Body of pancreas (tissue), 4 donors: Measurements from ENCODE around the gene OR4D1. TPM values are rescaled to one million over a fixed set of nuclear protein-coding genes. Genes with fewer than 3 reads are reported as not detected.
A peak's percentile ranks its signal among the peaks of the same experiment; 100 is the strongest.

Experiments used
- ATAC-seq: fragments of 150-250 bp; one replicate; pipeline ENCODE4 v1.9.1; 2016
- DNase-seq, 4 donors: peaks; one replicate each; pipeline ENCODE4 v3.0.0-alpha.2; 2019
- H3K27ac ChIP-seq, 4 donors: fragments of 200-600 bp; sonication (generic); 1 replicate in 3 of 4; 2 replicates in 1 of 4; pipeline versions ENCODE4 v1.5.1 to v1.6.1; 2016 to 2019; ENCODE audit warnings: mild to moderate bottlenecking in 1 of 4, mixed read lengths in 1 of 4, moderate library complexity in 1 of 4
- H3K27me3 ChIP-seq, 2 donors: fragments of 200-600 bp; sonication (generic); one replicate each; pipeline ENCODE4 v1.6.0; 2016; ENCODE audit warnings: mild to moderate bottlenecking in 1 of 2
- H3K36me3 ChIP-seq, 2 donors: fragments of 200-600 bp; sonication (generic); replicated peaks in 1 of 2; 2 replicates each; pipeline ENCODE4 v1.5.1; 2016; ENCODE audit warnings: low read depth in 2 of 2; ENCODE audit not compliant: insufficient read depth in 1 of 2
- H3K4me1 ChIP-seq: fragments of 200-600 bp; sonication (generic); one replicate; pipeline ENCODE4 v1.6.0; 2016
- H3K4me3 ChIP-seq, 2 donors: fragments of 200-600 bp; sonication (generic); 1 replicate in 1 of 2; 2 replicates in 1 of 2; pipeline ENCODE4 v1.5.1; 2016 to 2019
- H3K9me3 ChIP-seq, 3 donors: fragments of 200-600 bp; sonication (generic); 1 replicate in 2 of 3; 2 replicates in 1 of 3; pipeline ENCODE4 v1.5.1; 2016
- CTCF ChIP-seq, 7 experiments: fragments of 450-650 bp in 4 of 7; fragments of 200-600 bp in 3 of 7; sonication (generic) in 3 of 7; IDR thresholded peaks; one replicate each; pipeline ENCODE4 v1.5.1; 2016 to 2019; ENCODE audit warnings: antibody characterized with exemption in 7 of 7
- POLR2A ChIP-seq, 3 donors: fragments of 450-650 bp; IDR thresholded peaks; one replicate each; pipeline ENCODE4 v1.6.1; 2016; ENCODE audit warnings: antibody characterized with exemption in 3 of 3, mild to moderate bottlenecking in 2 of 3
- WGBS, 2 donors: methylation state at CpG; one replicate each; pipeline ENCODE4 v1.1.5; 2017; 5-methylcytosine and 5-hydroxymethylcytosine counted together
- intact Hi-C: fragments of 100-400 bp; cut with DNase I; formaldehyde crosslinking; loops from one replicate; pipeline ENCODE4 v1.15.1; 2023
- total RNA-seq, 2 donors: library from RNA; depleted of rRNA; stranded (reverse); fragments of >200 nt; gene quantifications; one replicate each; pipeline ENCODE4 v1.1.0, GENCODE V29; 2016

The OR4D1 gene
- total RNA-seq, 2 donors from 2014 or later, result not detected

DNA sequence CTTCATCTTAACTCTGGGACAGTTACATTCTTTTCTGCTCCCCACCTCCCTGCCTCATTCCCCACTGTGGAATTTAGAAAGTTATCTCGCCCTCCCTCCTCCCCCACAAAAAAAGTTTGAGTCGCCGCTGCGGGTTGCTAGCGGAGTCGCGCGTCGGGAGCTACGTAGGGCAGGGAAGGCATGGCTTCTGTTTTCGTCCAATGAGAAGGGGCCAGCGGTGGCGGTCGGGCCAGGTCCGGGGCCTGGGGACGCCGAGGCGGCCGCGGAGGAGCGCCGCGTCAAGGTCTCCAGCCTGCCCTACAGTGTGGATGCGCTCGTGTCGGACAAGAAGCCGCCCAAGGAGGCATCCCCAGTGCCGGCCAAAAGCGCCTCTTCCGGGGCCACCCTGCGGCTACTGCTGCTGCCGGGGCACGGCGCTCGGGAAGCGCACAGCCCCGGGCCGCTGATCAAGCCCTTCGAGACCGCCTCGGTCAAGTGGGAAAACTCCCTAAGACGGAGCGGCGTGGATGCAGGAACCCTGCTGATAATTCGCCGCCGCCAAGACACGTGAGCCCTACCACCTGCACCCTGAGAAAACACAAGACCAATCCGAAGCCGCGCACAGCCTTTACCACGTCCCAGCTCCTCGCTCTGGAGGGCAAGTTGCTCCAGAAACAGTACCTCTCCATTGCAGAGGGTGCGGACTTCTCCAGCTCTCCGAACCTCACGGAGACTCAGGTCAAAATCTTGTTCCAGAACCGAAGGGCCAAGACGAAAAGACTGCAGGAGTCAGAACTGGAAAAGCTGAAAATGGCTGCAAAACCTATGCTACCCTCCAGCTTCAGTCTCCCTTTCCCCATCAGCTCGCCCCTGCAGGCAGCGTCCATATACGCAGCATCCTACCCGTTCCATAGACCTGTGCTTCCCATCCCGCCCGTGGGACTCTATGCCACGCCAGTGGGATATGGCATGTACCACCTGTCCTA, 8.9 kb downstream of the OR4D1 start:
- Histone ChIP-seq H3K9me3 (no peaks in the 10 kb centered on the region), H3K36me3 (no peaks in the 10 kb centered on the region), H3K4me1 (peaks cover 9% of the 10 kb centered on the region), H3K27me3 (peaks cover 0 to 5% of the 10 kb centered on the region in 2 donors), H3K27ac (no peak overlapping the region), H3K4me3 (peak overlapping the region in 1 of 2 donors; percentile 3)
- ATAC-seq, result peak; percentile 15
- TF ChIP-seq POLR2A (IDR thresholded peaks at IDR 0.05) (no peak), CTCF (IDR thresholded peaks at IDR 0.05) (no peak)
- intact Hi-C loops, result no loop called here
- WGBS, 2 donors, result 1 to 7% methylated on average over 16 to 65 of the region's 65 CpGs
- DNase-seq, result peak in 2 of 4 donors; percentile 3 to 28

- intact Hi-C loops, result no loop called here
- ATAC-seq, result no peak
- Histone ChIP-seq H3K27ac (no peak overlapping the region), H3K4me1 (peaks cover 9% of the 10 kb centered on the region), H3K27me3 (peaks cover 0 to 5% of the 10 kb centered on the region in 2 donors), H3K9me3 (no peaks in the 10 kb centered on the region), H3K36me3 (no peaks in the 10 kb centered on the region), H3K4me3 (no peak overlapping the region)
- 63% methylated on average over 2 of the region's 2 CpGs for WGBS, 2 donors
- TF ChIP-seq POLR2A (IDR thresholded peaks at IDR 0.05) (no peak), CTCF (IDR thresholded peaks at IDR 0.05) (no peak)
- no peak for DNase-seq
These were observed 10.0 kb downstream of the OR4D1 start for GRCh38 chr17:58158181-58158580.

DNA sequence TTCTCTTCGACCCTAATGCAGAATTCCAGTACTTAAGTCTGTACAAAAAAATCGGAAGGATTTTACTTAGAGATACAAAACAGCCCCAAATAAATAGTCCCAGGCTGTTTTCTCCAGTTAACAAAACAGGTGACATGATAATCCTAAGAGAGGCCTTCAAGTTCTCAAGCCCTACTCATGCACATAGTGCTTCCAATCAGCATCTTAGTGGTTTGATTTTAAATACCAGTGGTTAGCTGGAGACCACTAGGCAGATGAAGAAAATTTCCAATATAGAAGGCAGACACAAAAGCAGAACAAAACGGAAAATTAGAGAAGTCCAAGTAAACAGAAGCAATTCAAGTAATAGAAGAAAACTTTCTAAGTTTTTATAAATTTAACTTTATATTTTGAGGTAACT, 13.4 kb downstream of the OR4D1 start:
- H3K4me3 ChIP-seq, result no peak overlapping the region
- WGBS, 2 donors, result 39 to 61% methylated on average over 3 of the region's 3 CpGs
- peaks cover 0 to 5% of the 10 kb centered on the region in 2 donors for H3K27me3 ChIP-seq
- no peak for TF ChIP-seq POLR2A (IDR thresholded peaks at IDR 0.05)
- no peaks in the 10 kb centered on the region for H3K36me3 ChIP-seq
- ATAC-seq (no peak), DNase-seq (no peak)
- peaks cover 9% of the 10 kb centered on the region for H3K4me1 ChIP-seq
- no peak overlapping the region for H3K27ac ChIP-seq
- no peaks in the 10 kb centered on the region for H3K9me3 ChIP-seq
- intact Hi-C loops, result no loop called here

DNA sequence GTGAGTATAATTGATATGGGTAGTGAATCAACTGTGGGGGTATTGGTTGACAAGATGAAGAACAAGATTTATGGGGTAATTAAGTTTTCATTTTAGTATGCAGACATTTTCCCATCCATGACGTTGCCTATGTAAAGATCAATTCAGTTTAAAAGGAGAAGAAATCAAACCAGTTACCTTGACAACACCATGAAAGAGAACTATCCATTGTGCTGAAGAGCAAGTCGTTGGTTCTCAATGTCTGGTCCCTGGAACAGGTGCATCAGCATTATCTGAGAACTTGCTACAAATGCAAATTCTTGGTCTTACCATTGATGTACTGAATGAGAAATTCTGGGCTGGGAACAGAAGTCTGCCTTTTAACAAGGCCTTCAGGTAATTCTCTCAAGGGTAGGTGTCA, 17.8 kb downstream of the OR4D1 start:
- no peaks in the 10 kb centered on the region for H3K27me3 ChIP-seq
- H3K36me3 ChIP-seq, result no peaks in the 10 kb centered on the region
- intact Hi-C loops, result no loop called here
- TF ChIP-seq CTCF (IDR thresholded peaks at IDR 0.05) (no peak), POLR2A (IDR thresholded peaks at IDR 0.05) (no peak)
- no peak overlapping the region for H3K27ac ChIP-seq
- no peaks in the 10 kb centered on the region for H3K4me1 ChIP-seq
- 13 to 16% methylated on average over 2 of the region's 2 CpGs for WGBS, 2 donors
- no peaks in the 10 kb centered on the region for H3K9me3 ChIP-seq
- H3K4me3 ChIP-seq, result no peak overlapping the region
- no peak for DNase-seq
- no peak for ATAC-seq

DNA sequence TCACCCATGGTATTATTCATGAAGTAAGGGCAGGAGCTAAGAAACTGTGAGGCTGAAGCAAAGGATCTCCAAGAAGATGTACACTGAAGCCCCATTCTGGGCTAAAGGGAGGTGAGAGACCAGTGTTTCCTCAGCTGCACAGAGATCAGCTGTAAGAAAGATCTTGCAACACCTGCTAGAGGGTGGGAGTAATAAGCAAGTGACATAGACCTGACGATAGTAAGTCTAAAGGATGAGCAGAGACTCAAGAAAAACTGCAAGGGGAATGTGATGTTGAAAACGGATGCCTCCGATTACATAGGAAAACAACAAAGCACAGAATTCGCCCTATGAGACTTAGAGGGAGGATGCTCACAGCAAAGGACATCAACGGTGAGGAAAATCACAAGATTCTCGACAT, 18.5 kb downstream of the OR4D1 start, which contains the start of gene OR4D2:
OR4D2 (plus strand) TSS at position 301 of the 400 bp plus-strand sequence. CDS start 2,674 bp downstream, outside the sequence.
- 48% methylated on average over 6 of the region's 6 CpGs for WGBS, 2 donors
- intact Hi-C loops, result no loop called here
- no peaks in the 10 kb centered on the region for H3K27me3 ChIP-seq

More for the DNA sequence above, 18.5 kb downstream of the OR4D1 start, which contains the start of gene OR4D2:
- no peaks in the 10 kb centered on the region for H3K4me1 ChIP-seq
- TF ChIP-seq POLR2A (IDR thresholded peaks at IDR 0.05) (no peak), CTCF (IDR thresholded peaks at IDR 0.05) (no peak)
- H3K36me3 ChIP-seq, result no peaks in the 10 kb centered on the region
- H3K4me3 ChIP-seq, result no peak within 1 kb of the TSS
- no peak within 1 kb of the TSS for H3K27ac ChIP-seq
- no peaks in the 10 kb centered on the region for H3K9me3 ChIP-seq
- DNase-seq (no peak), ATAC-seq (no peak)
